IPS-18c (cell line): ENCODE results near the gene XRCC4.
"Not testable (repeated sequence)": the region's sequence is repeated elsewhere in the genome, so short reads cannot be mapped to it uniquely, and the experiment has no call there.

Experiments used
- H3K4me3 ChIP-seq: 2 replicates; pipeline ENCODE4 v1.7.0; 2013; ENCODE audit warnings: low read depth, mild to moderate bottlenecking, low read length, moderate library complexity; ENCODE audit not compliant: insufficient read depth
- H3K9me3 ChIP-seq: one replicate; pipeline ENCODE4 v1.6.1; 2013; ENCODE audit warnings: mild to moderate bottlenecking, low read length, moderate library complexity; ENCODE audit not compliant: control insufficient read depth, insufficient read depth

XRCC4 gene

GRCh38 chr5:83204651-83205050 lies 127.3 kb downstream of the XRCC4 start:
- H3K4me3 ChIP-seq, result no peak overlapping the region
- H3K9me3 ChIP-seq, result no peaks in the 10 kb centered on the region

GRCh38 chr5:83209963-83210362 lies 132.6 kb downstream of the XRCC4 start:
- no peaks in the 10 kb centered on the region for H3K9me3 ChIP-seq
- H3K4me3 ChIP-seq, result no peak overlapping the region

GRCh38 chr5:83219077-83219476 lies 141.7 kb downstream of the XRCC4 start:
- Histone ChIP-seq H3K9me3 (no peaks in the 10 kb centered on the region), H3K4me3 (no peak overlapping the region)

GRCh38 chr5:83219495-83219894 lies 142.1 kb downstream of the XRCC4 start:
- no peaks in the 10 kb centered on the region for H3K9me3 ChIP-seq
- no peak overlapping the region for H3K4me3 ChIP-seq

- Histone ChIP-seq H3K4me3 (no peak overlapping the region), H3K9me3 (no peaks in the 10 kb centered on the region)
Observed at GRCh38 chr5:83220331-83220730, 143.0 kb downstream of the XRCC4 start.

- Histone ChIP-seq H3K9me3 (no peaks in the 10 kb centered on the region), H3K4me3 (no peak overlapping the region)
Observed at GRCh38 chr5:83222906-83223305, 145.6 kb downstream of the XRCC4 start.

GRCh38 chr5:83227611-83228010 lies 150.3 kb downstream of the XRCC4 start:
- no peaks in the 10 kb centered on the region for H3K9me3 ChIP-seq

GRCh38 chr5:83230511-83230910 lies 153.2 kb downstream of the XRCC4 start:
- Histone ChIP-seq H3K9me3 (no peaks in the 10 kb centered on the region), H3K4me3 (no peak overlapping the region)

More at GRCh38 chr5:83227611-83228010, 150.3 kb downstream of the XRCC4 start:
- no peak overlapping the region for H3K4me3 ChIP-seq

GRCh38 chr5:83244516-83244915 lies 167.2 kb downstream of the XRCC4 start:
- no peaks in the 10 kb centered on the region for H3K9me3 ChIP-seq
- no peak overlapping the region for H3K4me3 ChIP-seq

- no peak overlapping the region for H3K4me3 ChIP-seq
- no peaks in the 10 kb centered on the region for H3K9me3 ChIP-seq
Observed at GRCh38 chr5:83245037-83245436, 167.7 kb downstream of the XRCC4 start.

GRCh38 chr5:83246071-83246470 lies 168.7 kb downstream of the XRCC4 start:
- Histone ChIP-seq H3K4me3 (no peak overlapping the region), H3K9me3 (no peaks in the 10 kb centered on the region)

GRCh38 chr5:83249156-83249555 lies 171.8 kb downstream of the XRCC4 start:
- H3K9me3 ChIP-seq, result no peaks in the 10 kb centered on the region
- H3K4me3 ChIP-seq, result no peak overlapping the region

- no peak overlapping the region for H3K4me3 ChIP-seq
- H3K9me3 ChIP-seq, result no peaks in the 10 kb centered on the region
Observed at GRCh38 chr5:83251849-83252248, 174.5 kb downstream of the XRCC4 start.

- no peaks in the 10 kb centered on the region for H3K9me3 ChIP-seq
- no peak overlapping the region for H3K4me3 ChIP-seq
Observed at GRCh38 chr5:83253720-83254119, 176.4 kb downstream of the XRCC4 start.

GRCh38 chr5:83255268-83255667 lies 177.9 kb downstream of the XRCC4 start:
- H3K9me3 ChIP-seq, result no peaks in the 10 kb centered on the region
- no peak overlapping the region for H3K4me3 ChIP-seq

GRCh38 chr5:83256091-83256780 lies 178.9 kb downstream of the XRCC4 start:
- Histone ChIP-seq H3K4me3 (no peak overlapping the region), H3K9me3 (no peaks in the 10 kb centered on the region)

- not testable (repeated sequence) for H3K4me3 ChIP-seq, H3K9me3 ChIP-seq
Observed at GRCh38 chr5:83257684-83258083, 180.3 kb downstream of the XRCC4 start.

- Histone ChIP-seq H3K9me3 (no peaks in the 10 kb centered on the region), H3K4me3 (no peak overlapping the region)
Observed at GRCh38 chr5:83265318-83265717, 188.0 kb downstream of the XRCC4 start.

GRCh38 chr5:83270311-83270710 lies 193.0 kb downstream of the XRCC4 start:
- no peak overlapping the region for H3K4me3 ChIP-seq
- H3K9me3 ChIP-seq, result no peaks in the 10 kb centered on the region
